GM18873 (cell line): Measurements from ENCODE around the gene SBF2.
"Not testable (repeated sequence)": the region's sequence is repeated elsewhere in the genome, so short reads cannot be mapped to it uniquely, and the experiment has no call there.

ENCODE experiments used
- ATAC-seq: cut with Tn5 transposase; IDR thresholded peaks from one replicate; pipeline ENCODE4 v1.9.1; 2021; ENCODE audit warnings: mild to moderate bottlenecking, moderate library complexity, moderate number of reproducible peaks; ENCODE audit not compliant: unreplicated experiment, low FRiP score

Gene SBF2

GRCh38 chr11:9763301-9763700 lies 530.7 kb downstream of the SBF2 start:
- ATAC-seq = no peak

DNA sequence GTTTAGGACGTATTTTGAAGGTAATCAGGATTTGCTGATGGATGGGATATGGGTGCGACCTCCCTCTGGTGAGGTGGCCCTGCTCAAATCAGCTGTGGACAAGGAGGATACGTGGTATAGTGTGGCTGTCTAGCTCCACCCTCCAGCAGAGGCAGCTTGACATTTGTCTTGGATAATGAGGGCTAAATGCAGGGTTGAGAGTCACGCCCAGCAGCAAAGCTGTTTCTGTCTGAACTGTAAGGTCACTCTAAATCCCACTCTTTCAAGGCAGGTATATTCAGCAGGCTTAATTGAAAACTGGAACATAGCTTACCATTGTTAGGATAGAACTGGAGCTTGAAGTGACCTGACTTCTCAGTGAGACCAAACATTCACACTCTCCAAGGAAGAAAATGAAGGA lies 531.5 kb downstream of the SBF2 start:
- ATAC-seq = no peak

- ATAC-seq = no peak
Measured at GRCh38 chr11:9761441-9761945, 532.5 kb downstream of the SBF2 start.

- no peak for ATAC-seq
Measured at GRCh38 chr11:9760193-9760575, 533.8 kb downstream of the SBF2 start.

GRCh38 chr11:9759519-9760192 lies 534.4 kb downstream of the SBF2 start:
- peak; percentile 37 for ATAC-seq

DNA sequence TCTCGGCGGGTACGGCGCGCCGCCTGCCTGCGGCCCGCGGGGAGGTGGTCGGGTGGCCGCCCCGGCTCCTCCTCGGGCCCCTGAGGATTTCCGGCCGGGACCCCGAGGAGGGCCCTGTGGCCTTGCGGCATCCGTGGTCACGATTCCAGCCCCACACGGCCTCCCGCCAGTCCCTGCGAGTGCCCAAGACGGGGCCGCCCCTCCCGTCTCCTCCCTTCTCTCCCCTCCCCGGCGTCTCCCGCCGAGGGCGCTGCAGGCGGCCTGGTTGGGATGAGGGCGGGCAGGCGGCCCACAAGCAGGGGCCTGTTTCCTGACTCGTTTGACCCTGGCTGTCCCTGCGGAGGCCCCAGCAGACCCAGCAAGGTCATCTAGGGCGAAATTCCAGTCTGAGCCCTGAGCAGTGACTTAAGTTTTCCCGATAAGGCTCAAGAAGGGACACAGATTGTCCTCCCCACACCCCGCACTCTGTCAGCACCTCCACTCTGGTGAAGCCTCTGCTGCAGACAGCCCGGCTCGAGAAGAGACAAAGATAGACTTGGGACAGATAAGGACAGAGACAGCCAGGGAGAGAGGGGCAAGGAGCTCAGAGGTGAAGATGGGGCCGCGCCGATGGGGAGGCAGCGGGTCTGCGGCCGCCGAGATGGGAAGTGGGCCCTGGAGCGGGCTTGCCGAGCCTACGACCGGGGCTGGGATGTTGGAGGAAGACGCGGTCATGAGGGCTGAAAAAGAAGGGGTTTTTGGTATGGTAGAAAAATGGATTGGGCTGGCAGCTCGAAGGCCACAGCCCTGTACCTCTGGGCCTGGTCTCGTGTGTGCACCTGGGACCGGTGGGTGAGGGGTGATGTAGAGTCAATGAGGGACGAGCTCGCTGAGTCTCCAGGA lies 535.1 kb downstream of the SBF2 start:
- ATAC-seq = no peak

GRCh38 chr11:9757809-9758636 lies 536.0 kb downstream of the SBF2 start:
- peak; percentile 31 for ATAC-seq

DNA sequence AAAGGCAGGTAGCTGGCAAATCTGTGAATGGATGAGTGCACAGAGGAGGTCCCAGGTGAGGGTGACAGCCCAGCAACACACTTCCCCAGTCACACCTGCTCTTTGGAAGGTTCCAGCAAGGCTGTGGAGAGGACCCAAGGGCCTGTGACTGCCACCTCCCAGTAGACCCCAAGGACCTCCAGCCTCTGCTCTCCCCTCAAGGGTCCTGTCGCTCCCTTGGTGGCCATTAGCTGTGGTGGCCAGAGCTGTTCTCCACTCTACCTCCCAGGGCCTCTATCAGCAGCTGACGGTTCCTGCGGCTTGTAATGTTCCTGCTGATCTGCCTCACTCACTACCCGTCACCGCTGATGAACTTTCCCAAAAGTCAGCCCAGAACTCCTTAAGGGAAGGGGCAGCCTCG lies 537.1 kb downstream of the SBF2 start:
- ATAC-seq = no peak

DNA sequence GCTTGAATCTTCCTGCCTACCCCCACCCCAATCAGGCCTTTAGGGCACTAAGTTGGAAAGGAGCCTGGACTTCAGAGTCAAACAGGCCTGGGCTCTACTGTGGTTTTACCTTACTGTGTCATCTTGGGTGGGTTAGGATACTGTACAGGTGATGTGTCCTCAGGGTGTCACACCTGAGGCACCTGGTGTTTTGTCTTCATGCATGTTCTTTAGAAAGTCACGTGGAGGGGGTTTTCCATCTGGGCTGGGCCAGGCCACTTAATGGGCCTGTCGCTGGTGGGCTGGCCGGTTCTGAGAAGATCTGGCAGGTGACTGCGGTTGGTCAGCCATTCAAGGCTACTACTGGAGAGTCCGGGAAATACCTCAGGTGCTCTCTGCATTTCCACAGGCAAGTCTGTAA lies 537.6 kb downstream of the SBF2 start:
- ATAC-seq = no peak

DNA sequence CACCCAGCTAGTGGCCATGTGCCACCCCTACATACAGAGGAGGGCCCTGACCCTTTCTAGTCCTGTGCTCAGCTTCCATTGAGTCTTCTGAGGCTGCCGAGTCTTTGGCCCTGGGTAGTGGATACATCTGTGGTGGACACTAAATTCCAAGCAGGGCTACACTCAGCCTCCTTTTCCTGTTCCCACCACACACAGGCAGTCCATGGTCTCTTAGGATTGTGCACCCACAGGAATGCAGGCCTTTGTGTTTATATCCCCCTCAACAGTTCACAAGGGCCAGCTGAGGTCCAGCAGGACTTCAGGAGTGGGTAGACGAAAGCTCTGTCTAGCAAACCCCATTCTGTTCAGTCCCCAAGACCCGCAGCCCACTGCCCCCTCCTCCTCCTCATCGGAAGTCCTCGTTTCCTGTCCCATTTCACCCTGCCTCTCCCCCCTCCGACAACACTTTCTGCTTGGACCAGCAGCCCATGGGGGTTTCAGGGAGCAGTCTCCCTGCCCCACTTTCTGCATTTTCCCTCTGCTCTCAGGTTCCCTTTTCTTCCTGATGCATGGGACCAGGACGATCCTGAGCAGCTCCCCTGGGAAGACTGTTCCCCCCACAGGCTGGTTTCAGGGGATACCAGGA lies 538.3 kb downstream of the SBF2 start:
- no peak for ATAC-seq

DNA sequence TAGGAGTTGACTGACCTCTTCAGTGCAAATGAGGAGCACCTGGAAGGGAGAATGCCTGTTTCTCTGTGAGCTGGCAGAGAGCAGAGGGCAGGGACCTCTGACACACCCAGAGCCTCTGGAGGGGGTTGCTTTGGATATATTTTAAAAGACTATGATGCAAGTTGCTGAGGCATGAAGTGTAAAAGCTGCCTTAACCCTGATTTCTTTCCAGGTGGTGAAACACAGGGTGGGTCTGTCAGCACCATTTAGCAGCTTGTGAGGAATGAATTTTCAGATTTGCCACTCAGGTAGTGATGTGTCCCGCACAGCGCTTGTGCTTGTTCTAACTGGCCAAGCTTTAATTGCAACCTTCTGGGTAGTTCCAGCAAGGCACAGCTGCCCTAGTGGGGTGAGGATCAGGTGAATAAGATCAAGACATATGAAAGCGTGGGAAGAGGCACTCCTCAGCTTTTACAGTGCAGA lies 540.0 kb downstream of the SBF2 start:
- ATAC-seq = no peak

GRCh38 chr11:9753021-9753420 lies 541.0 kb downstream of the SBF2 start:
- no peak for ATAC-seq

GRCh38 chr11:9752091-9752490 lies 541.9 kb downstream of the SBF2 start:
- ATAC-seq = no peak

GRCh38 chr11:9750551-9750950 lies 543.5 kb downstream of the SBF2 start:
- no peak for ATAC-seq

DNA sequence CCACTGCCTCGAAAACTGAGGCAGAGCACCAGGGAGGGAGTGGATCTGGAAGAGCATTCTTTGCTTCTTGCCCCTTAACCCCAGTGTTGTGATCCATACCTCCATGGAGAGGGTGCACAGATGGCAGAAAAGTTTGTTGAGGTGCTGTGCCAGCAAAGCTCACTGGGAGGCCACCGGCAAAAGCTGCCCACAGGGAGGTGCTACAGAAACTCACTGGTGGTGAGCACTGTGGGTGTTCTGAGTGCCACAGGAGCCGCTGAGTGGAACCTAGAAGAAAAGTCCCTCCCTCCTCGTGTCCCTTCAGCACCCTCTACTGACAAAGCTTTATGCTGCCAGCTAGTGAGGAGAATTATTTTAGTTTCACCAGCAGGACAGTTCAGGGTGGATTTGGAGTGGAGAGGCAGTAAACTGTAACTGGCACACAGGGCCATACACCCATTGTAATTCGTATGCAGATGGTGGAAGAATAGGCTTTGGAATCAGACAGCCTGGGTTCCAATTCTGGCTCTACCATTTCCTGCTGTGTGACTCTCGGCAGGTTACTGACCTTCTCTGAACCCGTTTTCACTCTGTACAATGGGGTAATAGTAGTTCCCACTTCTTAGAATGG lies 545.6 kb downstream of the SBF2 start:
- ATAC-seq = no peak

DNA sequence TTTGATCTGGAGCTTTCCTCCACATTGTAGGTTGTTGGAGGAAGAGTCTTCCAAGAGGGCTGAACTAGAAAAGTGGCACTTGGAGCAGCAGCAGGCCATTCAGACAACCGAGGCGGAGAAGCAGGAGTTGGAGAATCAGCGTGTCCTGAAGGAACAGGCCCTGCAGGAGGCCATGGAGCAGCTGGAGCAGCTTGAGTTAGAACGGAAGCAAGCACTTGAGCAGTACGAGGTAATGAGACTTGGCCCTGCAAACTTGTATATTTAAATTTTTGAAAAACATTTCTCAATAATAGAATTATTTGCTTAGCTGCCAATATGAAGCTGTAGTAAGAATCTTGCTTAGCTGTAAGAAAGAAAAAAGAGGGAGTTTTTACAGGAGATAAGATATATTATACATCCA lies 546.2 kb downstream of the SBF2 start:
- ATAC-seq = no peak

GRCh38 chr11:9747229-9747628 lies 546.8 kb downstream of the SBF2 start:
- no peak for ATAC-seq

GRCh38 chr11:9745411-9746211 lies 548.4 kb downstream of the SBF2 start:
- ATAC-seq = no peak

- ATAC-seq = not testable (repeated sequence)
Measured at GRCh38 chr11:9743512-9743911, 550.5 kb downstream of the SBF2 start.
